Stimulated activated CD4-positive, alpha-beta T cell treated with anti-CD3 and anti-CD28 coated beads, TNF-alpha, amount 100 ng/mL, for 48 hours (primary cell): Measurements from ENCODE around the gene CKAP2L.

Experiments
- DNase-seq, 3 donors: peaks; one replicate each; pipeline ENCODE4 v3.0.0-alpha.2; 2020; ENCODE audit warnings: low read depth in 3 of 3

CKAP2L gene

DNA sequence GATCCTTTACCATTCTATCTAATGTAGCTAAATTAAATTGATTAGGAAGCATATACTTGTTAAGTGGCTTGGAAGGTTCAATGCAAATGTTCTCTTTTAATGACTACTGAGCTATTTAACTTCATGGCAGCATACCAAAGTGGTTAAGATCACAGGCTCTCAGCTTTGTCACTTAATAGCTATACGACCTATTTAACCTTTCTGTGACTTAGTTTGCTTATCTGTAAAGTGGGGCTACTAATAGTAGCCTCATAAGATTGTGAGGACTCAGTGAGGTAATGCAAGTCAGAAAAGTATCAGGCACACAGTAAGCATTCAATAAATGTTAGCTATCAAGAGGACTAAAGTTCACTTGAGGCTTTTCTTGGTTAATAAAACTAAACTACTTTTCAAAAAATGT lies 4.3 kb downstream of the CKAP2L start:
- DNase-seq = no peak

DNA sequence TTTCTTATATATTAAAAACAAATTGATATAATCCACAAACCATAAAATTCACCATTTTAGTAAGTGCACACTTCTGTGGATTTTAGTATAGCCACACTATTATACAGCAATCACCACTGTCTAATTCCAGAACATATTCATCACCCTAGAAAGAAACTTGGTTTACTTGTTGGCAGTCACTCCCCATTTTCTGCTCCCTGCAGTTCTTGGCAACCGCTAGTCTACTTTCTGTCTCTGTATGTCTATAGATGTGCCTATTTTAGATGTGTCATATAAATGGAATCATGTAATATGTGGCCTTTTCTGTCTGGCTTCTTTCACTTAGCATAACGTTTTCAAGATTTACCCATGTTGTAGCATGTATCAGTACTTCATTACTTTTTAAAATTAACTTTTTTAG lies 5.7 kb downstream of the CKAP2L start:
- DNase-seq = no peak

DNA sequence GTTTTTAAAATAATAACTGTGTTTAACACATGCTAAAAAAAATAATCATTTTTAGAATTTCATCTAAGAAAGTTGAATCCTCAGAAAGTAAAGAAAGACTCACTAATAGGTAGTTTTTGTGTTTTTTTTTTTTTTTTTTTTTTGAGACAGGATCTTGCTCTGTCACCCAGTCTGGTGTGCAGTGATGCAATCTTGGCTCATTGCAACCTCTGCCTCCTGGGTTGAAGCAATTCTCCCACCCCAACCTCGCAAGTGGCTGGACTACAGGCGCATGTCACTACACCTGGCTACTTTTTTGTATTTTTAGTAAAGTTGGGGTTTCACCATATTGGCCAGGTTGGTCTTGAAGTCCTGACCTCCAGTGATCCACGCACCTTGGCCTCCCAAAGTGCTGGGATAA lies 7.1 kb downstream of the CKAP2L start:
- no peak for DNase-seq

DNA sequence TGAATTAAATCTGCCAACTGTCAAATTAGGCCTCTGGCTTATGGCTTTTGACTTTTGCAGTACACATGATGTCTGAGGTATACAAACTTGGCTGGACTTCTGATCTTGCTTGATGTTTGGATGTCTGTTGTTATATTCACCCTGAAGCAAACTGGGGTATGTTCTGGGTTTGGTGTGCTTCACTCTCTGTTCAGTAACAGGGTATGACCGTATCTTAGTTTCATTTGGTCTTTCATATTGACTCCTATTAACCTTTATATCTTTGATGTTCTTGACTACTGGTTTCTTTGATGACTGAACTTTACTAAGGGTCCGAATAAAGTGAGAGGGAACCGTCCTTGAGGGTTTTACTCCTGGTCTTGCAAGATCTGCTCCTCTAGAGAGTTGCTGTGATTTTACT lies 8.2 kb downstream of the CKAP2L start:
- DNase-seq = no peak

DNA sequence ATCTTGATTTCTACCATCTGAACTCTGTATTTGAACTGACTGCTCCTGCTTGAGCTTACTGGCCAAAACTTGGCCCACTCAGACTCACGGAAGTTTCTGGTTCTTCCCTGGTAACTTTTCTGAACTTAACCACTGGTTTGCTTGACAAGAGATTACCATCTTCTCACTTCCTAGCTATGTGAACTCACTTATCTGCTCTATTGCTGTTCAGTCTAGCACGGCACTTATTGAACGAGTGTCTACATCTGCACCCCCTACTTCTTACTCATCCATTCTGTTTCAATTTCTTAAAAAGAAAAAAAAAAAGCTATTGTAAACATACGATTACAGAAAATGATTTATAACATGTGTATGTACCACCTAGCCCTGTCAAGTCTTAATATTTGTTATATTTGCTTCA lies 9.0 kb downstream of the CKAP2L start:
- no peak for DNase-seq

DNA sequence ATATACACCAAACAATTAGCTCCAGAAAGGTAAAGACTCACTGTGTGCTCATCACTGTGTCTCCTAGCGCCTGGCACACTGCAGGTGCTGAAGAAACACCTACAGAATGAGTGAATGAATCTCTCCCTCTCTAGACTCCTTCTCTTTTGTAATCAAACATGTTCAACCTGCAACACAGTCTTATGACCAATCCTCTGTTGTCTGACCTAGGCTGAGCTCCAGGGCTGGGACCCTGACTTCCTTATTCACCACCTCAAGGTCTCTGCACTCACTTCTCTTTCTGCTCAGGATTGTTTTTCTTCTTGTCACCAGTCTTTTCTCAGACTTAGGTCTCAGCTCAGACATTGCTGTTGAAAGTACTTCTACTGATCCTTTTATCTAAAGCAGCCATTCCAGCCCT lies 9.8 kb downstream of the CKAP2L start:
- no peak for DNase-seq

DNA sequence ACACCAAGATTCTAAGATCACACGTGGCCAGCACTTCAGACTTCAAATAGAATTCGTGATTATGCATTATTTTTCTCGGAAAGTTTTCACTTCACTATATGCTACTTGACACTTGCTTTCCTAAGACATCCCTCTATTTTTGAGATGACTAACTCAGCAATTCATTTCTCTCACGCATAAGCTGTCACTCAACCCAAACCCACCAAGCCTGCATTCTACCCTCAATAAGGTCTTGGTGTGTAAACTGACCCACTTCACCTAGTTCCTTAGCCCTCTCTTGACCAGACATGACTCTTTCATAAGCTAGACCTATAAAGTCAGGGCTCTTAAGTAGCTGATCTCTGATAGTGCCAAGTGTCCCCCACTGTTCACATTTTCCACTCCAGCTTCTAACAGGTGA lies 11.7 kb downstream of the CKAP2L start:
- DNase-seq = no peak

DNA sequence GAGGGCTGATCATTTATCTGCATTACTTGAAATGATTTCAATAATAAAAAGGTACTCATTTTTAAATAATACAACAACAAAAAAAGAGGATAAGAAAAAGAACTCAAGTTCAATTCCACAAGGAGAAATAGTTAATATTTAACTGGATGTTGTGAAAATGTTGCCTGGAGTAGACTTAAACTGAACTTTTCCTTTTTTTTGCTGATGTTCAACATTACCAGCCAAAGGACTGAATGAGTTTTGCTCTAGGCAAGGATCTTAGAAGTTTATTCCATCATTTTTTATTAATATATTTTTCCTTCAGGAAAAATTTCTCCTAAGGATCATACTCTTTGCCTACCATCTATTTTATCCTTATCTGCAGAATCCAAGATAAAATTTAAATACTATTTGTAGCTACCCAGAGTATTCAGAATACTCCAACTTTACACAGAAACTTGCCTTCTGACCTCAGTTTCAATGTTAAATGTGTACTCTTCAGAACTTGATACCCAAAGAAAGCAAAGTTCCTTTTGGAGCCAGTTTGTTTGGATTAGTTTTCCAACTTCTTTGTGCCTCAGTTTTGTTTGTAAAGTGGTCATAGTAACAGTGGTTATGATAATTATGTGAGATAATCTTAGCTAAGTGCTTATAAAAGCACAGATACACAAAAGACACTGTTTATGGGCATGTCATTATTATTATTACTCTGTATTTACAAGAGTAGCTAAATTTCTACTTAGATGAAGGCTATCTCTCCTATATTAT lies 12.8 kb downstream of the CKAP2L start:
- no peak for DNase-seq

DNA sequence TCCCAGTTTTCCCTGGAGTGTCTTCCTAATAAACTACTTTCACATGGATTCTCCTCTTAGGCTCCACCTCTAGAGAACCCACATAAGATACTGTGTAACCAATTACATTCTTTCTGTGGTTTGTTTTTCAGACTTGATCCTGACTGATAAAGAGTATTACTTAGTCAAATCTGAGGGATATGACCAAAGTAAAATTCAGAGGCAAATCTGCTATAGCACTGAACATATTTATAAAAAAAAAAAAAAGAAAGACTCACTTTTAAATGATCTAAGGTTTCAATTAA lies 13.9 kb downstream of the CKAP2L start:
- no peak for DNase-seq

DNA sequence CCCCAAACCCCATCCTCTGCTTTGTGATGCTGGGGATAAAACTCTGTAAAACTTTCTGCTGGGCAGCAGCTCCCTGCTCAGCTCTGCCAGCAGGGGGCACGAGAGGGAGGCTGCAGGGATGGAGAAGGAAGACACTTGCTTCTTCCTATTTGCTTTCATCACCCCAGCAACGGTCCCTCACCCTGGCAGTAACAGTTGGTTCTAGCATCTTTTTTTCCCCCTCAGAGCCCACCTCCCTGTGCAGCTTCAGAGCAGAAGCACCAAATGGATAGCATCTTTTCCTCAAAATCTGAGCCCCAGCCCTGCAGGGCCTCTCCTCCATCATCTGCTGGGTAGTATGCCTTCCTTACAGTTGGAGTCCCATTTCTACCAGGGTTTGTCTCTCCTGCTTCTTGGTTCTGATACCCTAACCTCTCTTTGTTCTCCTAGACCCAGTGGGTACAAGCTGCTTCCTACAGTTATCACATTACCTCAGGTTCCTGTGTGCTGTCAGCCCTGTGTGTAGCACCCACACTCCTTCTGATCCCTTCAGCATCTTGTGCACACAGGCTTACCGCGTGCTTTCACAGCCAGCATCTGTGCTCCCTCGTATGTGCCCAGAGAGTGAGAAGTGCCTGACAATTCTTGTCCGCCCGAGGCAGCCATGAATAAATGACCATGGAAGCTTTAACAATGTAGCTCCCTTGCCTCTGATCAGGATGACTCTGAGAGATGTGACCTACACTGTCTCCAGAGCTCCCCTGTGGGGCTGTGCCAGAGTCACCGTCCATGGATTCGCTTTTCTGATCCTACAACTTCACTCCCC lies 14.5 kb downstream of the CKAP2L start:
- DNase-seq = peak; percentile 57 to 84 (median 68)

DNA sequence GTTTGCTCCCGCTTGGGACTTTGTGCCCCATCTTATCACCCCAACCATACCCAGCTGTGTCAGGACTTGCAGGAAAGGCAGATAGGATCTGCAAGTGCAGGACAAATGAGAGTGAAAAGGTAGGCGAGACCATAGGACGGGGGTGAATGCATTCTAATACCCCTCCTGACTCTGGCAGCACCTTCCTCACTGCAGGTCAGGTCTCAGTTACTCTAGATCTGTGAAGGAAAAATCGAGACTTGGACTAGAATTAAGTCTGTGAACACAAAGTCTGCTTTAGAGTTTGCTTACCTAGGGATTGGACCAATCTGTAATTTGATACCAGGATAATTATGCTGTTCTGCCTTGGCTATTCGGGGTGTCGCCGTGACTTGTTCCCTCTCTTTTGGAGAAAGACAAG lies 23.9 kb downstream of the CKAP2L start:
- no peak for DNase-seq

DNA sequence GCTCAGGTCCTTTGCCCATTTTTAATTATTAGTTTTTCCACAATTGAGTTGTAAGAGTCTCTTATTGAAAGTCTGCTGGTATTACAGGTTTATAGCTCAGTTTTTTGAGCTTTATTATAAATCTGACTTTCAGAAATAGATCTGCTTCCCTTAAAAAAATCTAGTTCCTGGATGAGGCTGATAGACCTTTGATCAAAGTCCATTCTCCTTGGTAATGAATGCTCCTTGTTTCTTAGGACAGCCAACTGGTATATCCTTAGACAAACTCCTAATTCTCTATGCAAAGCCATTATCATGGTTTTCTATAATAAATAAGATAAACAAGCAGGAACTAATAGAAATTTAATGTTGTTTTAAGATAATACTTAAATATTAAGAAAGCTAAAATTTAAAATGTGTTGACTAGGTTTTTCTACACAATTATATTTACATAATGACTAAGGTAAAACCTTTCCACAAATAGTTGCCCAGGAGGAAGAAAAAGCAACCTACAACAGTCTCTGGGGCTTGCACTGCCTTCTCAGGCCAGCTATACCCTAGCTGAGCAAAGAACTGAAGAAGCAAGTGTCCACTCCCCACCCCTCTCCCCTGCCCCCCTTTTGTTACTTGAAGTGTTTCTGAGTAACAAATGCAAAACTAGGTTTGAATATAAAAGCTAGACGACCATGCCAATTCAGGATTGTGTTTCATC lies 26.7 kb downstream of the CKAP2L start:
- DNase-seq = no peak

DNA sequence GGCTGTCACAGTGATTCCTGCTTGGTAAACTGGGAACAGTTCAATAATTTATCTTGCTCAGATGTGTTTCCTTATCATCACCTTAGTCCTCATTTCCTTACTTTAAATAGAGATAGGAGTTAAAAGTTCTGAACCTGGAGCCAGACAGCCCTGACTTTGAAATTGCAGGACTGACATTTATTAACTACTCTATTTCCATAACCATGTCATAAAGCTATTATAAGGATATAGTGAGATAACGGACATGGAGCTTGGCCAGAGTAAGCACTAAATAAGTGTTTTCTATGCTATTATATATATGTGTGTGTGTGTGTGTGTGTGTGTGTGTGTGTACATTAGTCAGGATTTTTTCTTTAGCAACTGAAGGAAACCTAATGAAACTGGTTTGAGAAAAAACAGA lies 30.5 kb downstream of the CKAP2L start:
- DNase-seq = no peak

DNA sequence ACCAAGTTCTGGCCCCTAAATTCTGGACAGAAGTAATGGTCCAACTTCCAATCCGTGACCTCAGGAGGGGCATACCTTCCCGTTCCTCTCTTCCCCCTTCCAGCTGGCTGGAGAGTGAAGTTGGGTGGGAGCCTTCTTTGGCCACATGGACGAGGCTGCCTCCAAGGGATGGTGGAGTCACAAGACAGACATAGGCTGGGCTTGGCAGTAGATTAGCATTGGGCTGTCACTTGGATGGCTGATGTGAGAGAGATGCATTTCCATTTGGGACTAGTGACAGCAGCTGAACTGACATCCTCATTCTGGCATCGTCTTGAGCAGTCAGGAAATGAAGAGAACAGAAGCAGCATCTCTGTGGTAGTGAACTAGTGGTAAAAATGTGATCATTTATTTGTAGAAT lies 31.0 kb downstream of the CKAP2L start:
- DNase-seq = no peak

DNA sequence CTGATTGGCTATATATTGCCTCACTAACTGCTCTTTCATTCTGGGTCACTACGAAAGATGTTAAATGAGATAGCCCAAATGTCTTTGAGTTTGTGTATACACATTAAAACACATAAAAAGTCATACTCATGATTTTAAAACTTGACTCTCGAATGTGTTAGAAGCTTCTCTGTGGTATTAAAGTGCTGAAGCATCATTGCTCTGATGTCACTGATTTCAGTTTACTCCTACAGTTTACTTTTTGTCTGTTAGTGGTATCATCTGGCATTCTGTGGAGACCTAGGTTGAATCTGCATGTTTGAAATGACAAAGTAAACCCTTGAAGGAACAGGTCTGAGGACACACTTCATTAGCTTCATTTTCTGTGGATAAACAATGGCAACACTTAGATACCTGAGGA lies 32.9 kb downstream of the CKAP2L start:
- no peak for DNase-seq

DNA sequence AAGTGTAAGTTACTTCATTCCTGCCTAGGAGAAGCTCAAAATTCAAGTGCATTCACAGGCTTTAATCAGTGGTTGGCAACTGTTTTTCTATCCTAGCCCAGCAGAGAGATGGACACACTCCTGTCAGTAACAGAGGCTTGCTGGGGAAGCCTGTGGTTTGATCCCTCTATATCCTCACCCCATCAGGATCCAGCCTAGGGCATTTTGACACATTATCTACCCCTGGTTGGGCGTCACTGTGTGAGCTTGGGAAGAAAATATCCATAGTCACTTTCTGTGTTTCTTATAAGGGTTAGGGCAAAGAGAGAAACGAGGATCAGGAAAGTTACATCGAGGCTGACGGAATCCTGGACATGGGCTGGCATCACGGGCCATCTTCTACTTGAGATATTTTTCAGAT lies 33.6 kb downstream of the CKAP2L start:
- DNase-seq = no peak

DNA sequence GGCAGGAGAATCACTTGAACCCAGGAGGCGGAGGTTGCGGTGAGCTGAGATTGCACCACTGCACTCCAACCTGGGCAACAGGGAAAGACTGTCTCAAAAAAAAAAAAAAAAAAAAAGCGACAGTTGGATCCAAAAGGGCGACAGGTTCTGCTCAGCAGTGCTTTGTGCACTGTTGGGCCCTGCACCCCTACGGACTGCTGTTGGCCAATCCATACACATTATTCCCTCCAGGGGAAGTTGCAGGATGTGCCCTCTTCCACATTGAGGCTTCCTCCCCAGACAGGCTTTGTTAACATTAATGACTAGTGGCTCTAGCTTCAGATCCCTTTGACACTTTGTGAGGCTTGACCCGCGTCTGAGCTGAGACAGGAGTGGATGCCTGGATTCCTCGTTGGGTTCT lies 34.2 kb downstream of the CKAP2L start:
- DNase-seq = no peak

DNA sequence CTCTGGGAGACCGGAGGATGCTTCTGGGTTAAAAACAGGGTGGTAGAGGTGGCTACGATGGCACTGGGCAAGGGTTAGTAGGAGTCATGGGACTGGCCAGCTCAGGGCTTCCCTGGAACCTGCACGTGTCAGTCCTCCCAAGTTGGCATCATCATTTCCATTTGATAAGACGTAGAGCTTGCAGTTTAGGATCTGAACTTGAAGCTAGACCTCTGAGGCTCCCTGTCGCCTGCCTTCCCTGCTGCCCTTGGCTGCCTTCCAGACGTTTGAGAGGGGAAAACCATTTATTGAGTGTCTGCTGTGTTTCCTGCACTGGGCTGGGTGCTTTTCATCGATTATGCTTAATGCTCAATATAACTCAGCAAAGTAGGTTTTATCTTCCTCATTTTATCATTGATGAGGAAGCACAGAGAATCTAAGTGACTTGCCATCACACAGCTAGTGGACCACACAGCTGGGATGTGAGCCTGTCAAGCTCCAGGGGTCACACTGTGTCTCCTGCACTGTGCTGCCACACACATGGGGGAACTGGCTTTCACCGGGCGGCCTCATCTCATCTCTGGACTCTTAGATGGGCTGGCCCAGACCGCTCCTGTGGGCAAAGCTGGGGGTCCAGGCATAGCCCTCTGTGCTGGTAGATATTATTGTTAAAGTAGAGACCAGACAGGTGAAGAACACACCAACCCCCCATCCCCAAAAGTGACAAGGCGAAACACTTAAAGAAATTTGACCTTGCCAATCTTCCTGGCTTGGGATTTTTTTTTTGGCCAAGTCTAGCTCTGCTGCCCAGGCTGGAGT lies 35.8 kb downstream of the CKAP2L start:
- DNase-seq = no peak

DNA sequence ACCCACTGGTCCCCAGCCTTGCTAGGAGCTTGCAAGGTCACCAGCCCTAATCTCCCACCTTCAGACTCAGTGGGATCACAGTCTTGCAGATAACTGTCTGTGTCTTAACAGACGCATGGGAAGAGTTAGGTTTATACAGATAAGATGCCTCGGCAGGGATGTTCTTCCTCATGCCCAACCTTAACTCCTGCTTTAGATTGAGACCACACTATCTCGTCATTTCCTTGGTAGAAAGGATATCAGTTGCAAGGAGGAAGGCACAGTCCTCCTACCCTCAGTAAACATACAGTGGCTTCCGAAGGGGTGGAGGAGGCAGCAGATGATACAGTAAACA lies 36.4 kb downstream of the CKAP2L start:
- DNase-seq = no peak

DNA sequence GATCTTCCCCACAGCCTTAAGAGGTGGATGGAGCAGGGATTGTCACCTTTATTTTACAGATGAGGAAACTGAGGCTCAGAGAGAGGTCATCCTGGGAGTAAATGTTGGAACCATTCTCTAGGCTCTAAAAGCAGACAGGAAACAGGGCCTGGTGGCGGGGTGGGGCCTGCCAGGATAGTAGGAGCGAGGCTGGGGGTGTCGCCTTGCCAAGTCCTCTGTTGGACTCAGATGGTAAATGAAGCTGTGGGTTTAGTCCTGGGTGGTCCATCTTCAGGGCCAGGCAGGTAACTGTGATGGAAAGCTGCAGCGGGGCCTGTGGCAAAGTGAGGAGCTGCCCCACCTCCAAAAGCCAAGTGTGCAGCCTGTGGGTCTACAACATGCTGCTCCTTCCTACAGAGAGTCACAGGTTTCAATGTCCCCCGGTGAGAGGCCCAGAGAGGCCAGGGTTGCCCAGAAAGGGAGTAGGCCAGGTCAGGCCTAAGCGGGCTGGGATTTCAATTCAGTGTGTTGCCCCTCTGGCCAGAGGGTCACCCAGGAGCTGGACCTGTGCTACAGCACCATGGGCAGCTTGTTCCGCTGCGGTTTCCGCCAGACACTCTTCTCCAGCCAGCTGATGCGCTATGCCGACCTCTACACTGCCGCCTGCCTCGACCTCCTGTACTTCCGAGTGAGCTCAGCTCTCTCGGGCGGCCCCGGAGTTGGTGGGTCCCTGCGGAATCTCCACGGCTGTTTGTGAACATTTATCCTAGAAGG lies 37.0 kb downstream of the CKAP2L start:
- DNase-seq = no peak

DNA sequence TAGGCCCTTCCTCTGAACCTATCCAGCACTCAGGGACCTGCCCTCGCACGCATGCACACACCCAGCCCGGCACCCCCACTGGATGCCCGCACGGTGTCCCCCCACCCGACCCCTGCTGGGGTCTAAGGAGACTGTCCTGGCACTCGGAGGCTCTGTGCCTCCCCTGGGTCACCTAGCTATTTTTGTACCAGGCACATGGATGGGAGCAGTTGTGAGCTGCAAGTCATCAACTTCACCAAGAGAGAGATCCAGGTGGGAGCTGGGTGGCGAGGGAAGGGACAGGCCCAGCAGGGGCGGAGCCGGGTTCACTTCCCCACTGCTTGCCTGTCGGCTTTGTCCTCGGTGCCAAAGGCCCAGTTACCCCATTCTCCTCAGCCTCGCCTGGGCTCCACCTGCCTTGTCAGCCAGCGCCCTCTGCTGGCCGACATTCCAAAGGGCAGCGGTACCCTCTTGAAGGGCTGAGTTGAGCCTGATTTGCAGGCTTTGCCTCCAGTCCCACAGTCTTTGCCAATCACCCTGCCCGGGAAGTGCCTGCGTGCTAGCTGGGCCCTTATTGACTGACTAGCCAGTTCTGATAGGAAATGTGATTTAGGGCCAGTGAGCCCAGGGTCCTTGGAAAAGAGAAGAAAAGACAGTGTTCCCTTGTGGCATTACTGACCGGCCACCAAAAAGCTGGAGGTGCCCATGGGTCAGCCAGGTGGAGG lies 37.8 kb downstream of the CKAP2L start:
- peak; percentile 78 to 83 (median 79) for DNase-seq
